Mesodermal cell (in vitro differentiated cells): Measurements from ENCODE around the gene DDX39B.

ENCODE experiments used
- H3K27ac ChIP-seq: 2 replicates; pipeline ENCODE4 v1.7.0; 2013; ENCODE audit warnings: mild to moderate bottlenecking, low read depth, low read length, moderate library complexity; ENCODE audit not compliant: severe bottlenecking
- H3K36me3 ChIP-seq: 2 replicates; pipeline ENCODE4 v1.7.1; 2013; ENCODE audit warnings: mild to moderate bottlenecking, low read length, moderate library complexity; ENCODE audit not compliant: control insufficient read depth, insufficient read depth
- H3K4me1 ChIP-seq: one replicate; pipeline ENCODE4 v1.7.1; 2013; ENCODE audit warnings: mild to moderate bottlenecking, low read length; ENCODE audit not compliant: insufficient read depth, control insufficient read depth, poor library complexity, severe bottlenecking
- H3K4me3 ChIP-seq: 2 replicates; pipeline ENCODE4 v1.7.0; 2013; ENCODE audit warnings: low read length, control low read depth, mild to moderate bottlenecking; ENCODE audit not compliant: insufficient read depth, poor library complexity, severe bottlenecking; ENCODE audit errors: extremely low read depth
- H3K9me3 ChIP-seq: 2 replicates; pipeline ENCODE4 v1.7.1; 2013; ENCODE audit warnings: mild to moderate bottlenecking, low read length, moderate library complexity; ENCODE audit not compliant: control insufficient read depth
- WGBS, 2 experiments: methylation state at CpG; one replicate each; pipeline ENCODE4 v1.1.5; 2013; ENCODE audit warnings: missing lambda C conversion rate in 2 of 2; ENCODE audit not compliant: insufficient coverage in 2 of 2; 5-methylcytosine and 5-hydroxymethylcytosine counted together

DDX39B gene

GRCh38 chr6:31545291-31545690, 3.5 kb upstream of the DDX39B start:
- peaks cover 17% of the 10 kb centered on the region for H3K4me1 ChIP-seq
- H3K27ac ChIP-seq: no peak overlapping the region
- no peak overlapping the region for H3K4me3 ChIP-seq
- H3K36me3 ChIP-seq: peaks cover 28% of the 10 kb centered on the region
- 90% methylated on average over 7 of the region's 7 CpGs for WGBS, 2 experiments
- H3K9me3 ChIP-seq: no peaks in the 10 kb centered on the region

DNA sequence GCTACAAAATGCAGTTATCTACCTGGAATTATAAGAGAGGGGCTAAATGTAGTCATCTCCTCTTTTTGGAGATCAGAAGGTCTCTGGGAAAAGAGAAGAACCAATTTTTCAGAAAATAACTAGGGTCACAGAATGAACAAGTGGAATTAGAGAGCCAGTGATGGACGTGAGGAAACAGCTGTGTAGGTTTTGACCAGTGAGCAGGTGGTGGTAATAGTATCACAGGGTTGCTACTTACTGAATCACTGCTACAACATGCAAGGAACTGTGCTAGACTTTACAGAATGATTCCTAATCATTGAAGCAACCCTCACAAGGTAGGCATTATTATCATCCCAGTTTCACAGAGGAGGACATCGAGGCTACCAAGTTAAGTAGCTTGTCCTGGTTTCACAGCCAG, 2.9 kb upstream of the DDX39B start:
- Histone ChIP-seq H3K36me3 (peaks cover 30% of the 10 kb centered on the region), H3K27ac (no peak overlapping the region), H3K9me3 (no peaks in the 10 kb centered on the region), H3K4me1 (peaks cover 23% of the 10 kb centered on the region), H3K4me3 (no peak overlapping the region)
- 90 to 100% methylated on average over 1 of the region's 2 CpGs for WGBS, 2 experiments

- no peak overlapping the region for H3K4me3 ChIP-seq
- H3K27ac ChIP-seq: no peak overlapping the region
- 96 to 100% methylated on average over 2 to 5 of the region's 6 CpGs for WGBS, 2 experiments
- H3K9me3 ChIP-seq: no peaks in the 10 kb centered on the region
- H3K36me3 ChIP-seq: peaks cover 30% of the 10 kb centered on the region
- peaks cover 24% of the 10 kb centered on the region for H3K4me1 ChIP-seq
These were observed 1.8 kb upstream of the DDX39B start for GRCh38 chr6:31543639-31544038.

GRCh38 chr6:31541059-31541657, 645 bp downstream of the DDX39B start:
- Histone ChIP-seq H3K4me1 (peaks cover 19% of the 10 kb centered on the region), H3K9me3 (no peaks in the 10 kb centered on the region), H3K27ac (peak overlapping the region; percentile 99), H3K4me3 (peak overlapping the region; percentile 93), H3K36me3 (peaks cover 50% of the 10 kb centered on the region)
- 0 to 2% methylated on average over 5 to 7 of the region's 21 CpGs for WGBS, 2 experiments

DNA sequence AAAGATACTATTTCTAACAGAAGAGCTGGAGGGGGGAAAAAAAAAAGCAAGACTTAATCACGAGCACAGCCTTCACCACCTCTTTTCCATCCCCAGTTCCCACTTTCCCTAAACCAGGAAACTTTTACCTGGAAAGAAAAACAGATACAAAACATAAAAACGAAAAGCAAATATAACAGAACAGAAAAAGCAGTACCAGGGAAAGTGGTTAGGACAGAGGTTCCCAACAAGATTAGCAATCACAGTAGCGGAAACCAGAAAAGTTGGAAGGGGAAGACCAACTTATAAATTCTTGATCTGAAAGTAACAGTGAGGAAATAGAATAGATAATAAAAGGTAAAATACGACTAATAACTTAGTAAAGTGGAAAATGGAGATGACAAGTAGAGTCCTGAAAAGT, 1.2 kb downstream of the DDX39B start:
- no peak overlapping the region for H3K27ac ChIP-seq
- H3K36me3 ChIP-seq: peaks cover 56% of the 10 kb centered on the region
- 100% methylated on average over 1 of the region's 4 CpGs; no CpG with 5 or more reads in 1 of the 2 experiments for WGBS, 2 experiments
- peaks cover 14% of the 10 kb centered on the region for H3K4me1 ChIP-seq
- H3K9me3 ChIP-seq: no peaks in the 10 kb centered on the region
- peak overlapping the region; percentile 93 for H3K4me3 ChIP-seq

GRCh38 chr6:31538805-31539400, 2.9 kb downstream of the DDX39B start:
- no peak overlapping the region for H3K27ac ChIP-seq
- peak overlapping the region; percentile 93 for H3K4me3 ChIP-seq
- H3K36me3 ChIP-seq: peaks cover 73% of the 10 kb centered on the region

DNA sequence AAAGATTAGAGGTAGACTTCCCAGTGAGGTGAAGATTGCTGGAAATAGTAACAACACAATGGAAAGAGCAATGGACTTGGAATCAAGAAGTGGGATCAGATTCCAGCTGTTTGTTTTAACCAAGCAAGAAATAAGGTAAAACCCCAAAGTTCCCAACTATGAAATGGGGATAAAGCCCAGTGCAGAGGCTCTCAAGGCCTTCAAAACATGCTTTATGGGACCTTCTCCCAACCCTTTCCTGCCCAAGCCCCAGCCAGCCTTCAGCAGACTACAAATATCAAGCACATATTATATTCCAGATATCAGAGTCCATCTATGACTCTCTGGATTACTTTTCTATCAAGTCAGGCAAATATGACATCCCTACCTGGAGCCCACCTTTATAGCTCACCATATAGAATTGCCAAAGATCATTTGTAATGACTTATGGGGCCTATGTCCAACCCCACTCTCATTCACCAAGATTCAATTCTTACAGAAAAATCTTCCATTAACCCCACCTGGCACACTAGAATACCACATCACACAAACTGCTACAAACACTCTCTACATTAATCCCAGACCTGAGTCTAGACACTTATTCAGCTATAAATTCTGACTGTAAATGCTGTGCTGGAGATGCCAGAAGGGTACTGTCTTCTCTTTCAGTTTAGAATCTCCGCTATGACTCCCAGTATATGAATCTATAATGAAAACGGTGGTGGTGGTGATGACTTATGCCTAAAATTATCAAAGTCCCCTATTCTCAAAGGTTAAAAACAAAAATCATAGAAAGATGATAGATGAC, 6.1 kb downstream of the DDX39B start:
- H3K27ac ChIP-seq: no peak overlapping the region
- H3K4me3 ChIP-seq: no peak overlapping the region
- no CpG with 5 or more reads among the region's 2 CpGs for WGBS, 2 experiments
- no peaks in the 10 kb centered on the region for H3K9me3 ChIP-seq
- H3K4me1 ChIP-seq: peaks cover 12% of the 10 kb centered on the region
- H3K36me3 ChIP-seq: peaks cover 100% of the 10 kb centered on the region

More at GRCh38 chr6:31538805-31539400, 2.9 kb downstream of the DDX39B start:
- H3K4me1 ChIP-seq: peaks cover 12% of the 10 kb centered on the region
- H3K9me3 ChIP-seq: no peaks in the 10 kb centered on the region
- 94 to 100% methylated on average over 3 of the region's 6 CpGs for WGBS, 2 experiments

DNA sequence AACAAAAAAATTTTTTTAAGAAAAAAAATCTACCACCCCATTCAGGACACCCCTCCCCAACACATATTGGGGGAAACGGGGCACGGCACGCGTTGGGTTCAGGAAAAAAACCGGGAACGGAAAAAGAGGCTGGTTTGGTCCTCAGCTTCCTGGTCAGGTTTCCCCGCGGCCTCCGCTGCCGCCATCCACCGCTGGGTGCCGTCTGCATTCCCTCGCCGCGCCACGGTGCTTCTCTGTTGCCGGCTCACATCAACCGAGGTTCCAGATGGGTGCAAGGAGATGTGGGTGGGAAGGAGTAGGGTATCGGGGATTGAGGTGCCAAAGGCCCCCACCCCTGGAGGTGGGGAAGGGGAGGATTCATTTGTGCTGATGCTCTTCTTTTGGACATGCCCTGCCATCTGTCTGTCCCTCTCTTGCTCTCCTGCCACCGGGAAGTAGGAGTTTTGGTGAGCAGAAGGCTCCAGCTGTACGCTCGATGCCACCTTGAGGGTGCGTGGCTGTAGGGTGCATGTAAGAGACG, 7.2 kb downstream of the DDX39B start:
- Histone ChIP-seq H3K4me3 (no peak overlapping the region), H3K9me3 (no peaks in the 10 kb centered on the region), H3K36me3 (peaks cover 100% of the 10 kb centered on the region), H3K4me1 (peaks cover 5% of the 10 kb centered on the region), H3K27ac (no peak overlapping the region)
- WGBS, 2 experiments: 96 to 98% methylated on average over 12 to 24 of the region's 24 CpGs

GRCh38 chr6:31534011-31534410, 7.8 kb downstream of the DDX39B start:
- Histone ChIP-seq H3K27ac (no peak overlapping the region), H3K4me3 (no peak overlapping the region), H3K36me3 (peaks cover 99% of the 10 kb centered on the region), H3K9me3 (no peaks in the 10 kb centered on the region), H3K4me1 (peaks cover 5% of the 10 kb centered on the region)
- WGBS, 2 experiments: 92 to 100% methylated on average over 2 to 6 of the region's 6 CpGs

GRCh38 chr6:31533455-31533841, 8.4 kb downstream of the DDX39B start:
- H3K27ac ChIP-seq: no peak overlapping the region
- no peak overlapping the region for H3K4me3 ChIP-seq
- 100% methylated on average over 1 of the region's 1 CpG; no CpG with 5 or more reads in 1 of the 2 experiments for WGBS, 2 experiments
- peaks cover 2% of the 10 kb centered on the region for H3K4me1 ChIP-seq
- H3K36me3 ChIP-seq: peaks cover 94% of the 10 kb centered on the region
- no peaks in the 10 kb centered on the region for H3K9me3 ChIP-seq
